Transverse colon (tissue), 4 donors: ENCODE results near the gene FAM118B.

ENCODE experiments used
- CTCF ChIP-seq, 5 experiments: fragments of 200-600 bp in 3 of 5; fragments of 450-650 bp in 2 of 5; sonication (generic) in 3 of 5; IDR thresholded peaks; 1 replicate in 2 of 5; 2 replicates in 3 of 5; pipeline ENCODE4 v1.5.1; 2016 to 2017; ENCODE audit warnings: antibody characterized with exemption in 5 of 5, inconsistent platforms in 3 of 5, mild to moderate bottlenecking in 2 of 5, moderate library complexity in 1 of 5
- EP300 ChIP-seq: sonication (generic); formaldehyde crosslinking; IDR thresholded peaks from one replicate; pipeline ENCODE4 v1.6.1; 2017; ENCODE audit warnings: antibody characterized with exemption, low read depth
- POLR2A ChIP-seq: fragments of 450-650 bp; IDR thresholded peaks from one replicate; pipeline ENCODE4 v1.6.1; 2016; ENCODE audit warnings: antibody characterized with exemption, mild to moderate bottlenecking, moderate library complexity
- POLR2AphosphoS5 ChIP-seq, 3 donors: sonication (generic); formaldehyde crosslinking; IDR thresholded peaks; one replicate each; pipeline ENCODE4 v1.6.1; 2016; ENCODE audit warnings: antibody characterized with exemption in 3 of 3

GRCh38 chr11:126229858-126230540 is 18.4 kb downstream of the FAM118B start:
- TF ChIP-seq CTCF (IDR thresholded peaks at IDR 0.05): no peak
- no peak for TF ChIP-seq EP300
- no peak for TF ChIP-seq POLR2A
- TF ChIP-seq POLR2AphosphoS5 (IDR thresholded peaks at IDR 0.05): no peak
